ENCODE measurements around the gene AXIN1.
"Not testable (repeated sequence)": the region's sequence is repeated elsewhere in the genome, so short reads cannot be mapped to it uniquely, and the experiment has no call there.

AXIN1 gene

DNA sequence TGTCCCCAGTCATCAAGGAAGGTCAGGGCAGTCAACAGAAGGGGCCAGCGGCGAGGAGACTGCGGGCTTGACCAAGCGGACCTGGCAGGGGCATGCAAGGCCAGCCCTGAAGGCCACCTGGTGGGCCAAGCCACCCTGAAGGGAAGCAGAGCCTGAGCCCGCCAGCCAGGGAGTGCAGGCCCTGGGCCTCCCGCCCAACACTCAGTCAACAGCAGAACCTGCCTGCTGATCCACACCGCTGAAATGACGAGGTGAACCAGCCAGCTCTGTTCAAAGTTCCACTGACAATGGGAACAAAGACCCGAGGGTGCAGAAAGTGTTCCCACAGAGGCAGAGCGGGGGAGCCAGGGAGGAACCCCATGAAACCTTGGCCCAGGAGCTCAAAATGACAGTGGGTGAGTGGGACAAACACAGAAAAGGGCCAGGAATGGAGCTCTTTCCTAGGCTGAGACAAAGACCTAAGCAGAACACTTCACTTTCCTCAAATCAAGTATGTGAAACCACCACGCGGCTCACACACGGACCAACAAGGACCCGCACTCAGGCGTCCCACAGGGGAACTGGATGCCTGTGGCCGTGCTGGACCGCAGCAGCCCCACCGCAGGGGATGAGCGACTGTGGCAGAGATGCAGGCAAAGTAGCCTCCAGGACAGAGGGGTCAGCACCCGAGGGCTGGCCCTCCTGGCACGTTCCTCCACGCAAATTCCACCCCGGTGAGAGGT lies 12.0 kb downstream of the AXIN1 start:
- no peak overlapping the region for H3K4me3 ChIP-seq (replicated peaks in 1 of 2; ENCODE audit: low read depth in 2 of 2, low read length in 2 of 2)
- DNase-seq (ENCODE audit: low read depth in 2 of 2) = no peak
- TF ChIP-seq, protein P1, sequence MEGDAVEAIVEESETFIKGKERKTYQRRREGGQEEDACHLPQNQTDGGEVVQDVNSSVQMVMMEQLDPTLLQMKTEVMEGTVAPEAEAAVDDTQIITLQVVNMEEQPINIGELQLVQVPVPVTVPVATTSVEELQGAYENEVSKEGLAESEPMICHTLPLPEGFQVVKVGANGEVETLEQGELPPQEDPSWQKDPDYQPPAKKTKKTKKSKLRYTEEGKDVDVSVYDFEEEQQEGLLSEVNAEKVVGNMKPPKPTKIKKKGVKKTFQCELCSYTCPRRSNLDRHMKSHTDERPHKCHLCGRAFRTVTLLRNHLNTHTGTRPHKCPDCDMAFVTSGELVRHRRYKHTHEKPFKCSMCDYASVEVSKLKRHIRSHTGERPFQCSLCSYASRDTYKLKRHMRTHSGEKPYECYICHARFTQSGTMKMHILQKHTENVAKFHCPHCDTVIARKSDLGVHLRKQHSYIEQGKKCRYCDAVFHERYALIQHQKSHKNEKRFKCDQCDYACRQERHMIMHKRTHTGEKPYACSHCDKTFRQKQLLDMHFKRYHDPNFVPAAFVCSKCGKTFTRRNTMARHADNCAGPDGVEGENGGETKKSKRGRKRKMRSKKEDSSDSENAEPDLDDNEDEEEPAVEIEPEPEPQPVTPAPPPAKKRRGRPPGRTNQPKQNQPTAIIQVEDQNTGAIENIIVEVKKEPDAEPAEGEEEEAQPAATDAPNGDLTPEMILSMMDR (IDR thresholded peaks at IDR 0.05; ENCODE audit: low read depth, low read length) = no peak

DNA sequence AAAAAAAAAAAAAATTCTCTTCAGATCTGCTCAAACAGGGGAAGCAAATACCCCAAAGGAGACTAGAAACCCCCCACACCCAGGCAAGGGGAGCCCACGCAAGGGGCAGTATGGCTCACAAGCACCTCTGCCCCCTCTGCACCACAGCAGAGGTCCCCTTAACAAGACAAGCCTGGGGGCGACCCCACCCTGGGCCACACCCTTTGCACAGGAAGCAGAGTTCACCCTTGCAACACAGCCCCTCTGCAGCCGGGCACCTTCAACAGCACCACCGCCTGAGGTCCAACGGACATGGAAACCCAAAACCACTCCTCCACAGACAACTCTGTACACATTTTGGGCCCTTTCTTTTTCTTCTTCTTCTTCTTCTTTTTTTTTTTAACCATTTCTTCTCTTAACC lies 12.8 kb downstream of the AXIN1 start:
- DNase-seq (ENCODE audit: low read depth in 2 of 2) = no peak
- TF ChIP-seq, protein P1 (IDR thresholded peaks at IDR 0.05; ENCODE audit: low read depth, low read length) = no peak
- no peak overlapping the region for H3K4me3 ChIP-seq (replicated peaks in 1 of 2; ENCODE audit: low read depth in 2 of 2, low read length in 2 of 2)

DNA sequence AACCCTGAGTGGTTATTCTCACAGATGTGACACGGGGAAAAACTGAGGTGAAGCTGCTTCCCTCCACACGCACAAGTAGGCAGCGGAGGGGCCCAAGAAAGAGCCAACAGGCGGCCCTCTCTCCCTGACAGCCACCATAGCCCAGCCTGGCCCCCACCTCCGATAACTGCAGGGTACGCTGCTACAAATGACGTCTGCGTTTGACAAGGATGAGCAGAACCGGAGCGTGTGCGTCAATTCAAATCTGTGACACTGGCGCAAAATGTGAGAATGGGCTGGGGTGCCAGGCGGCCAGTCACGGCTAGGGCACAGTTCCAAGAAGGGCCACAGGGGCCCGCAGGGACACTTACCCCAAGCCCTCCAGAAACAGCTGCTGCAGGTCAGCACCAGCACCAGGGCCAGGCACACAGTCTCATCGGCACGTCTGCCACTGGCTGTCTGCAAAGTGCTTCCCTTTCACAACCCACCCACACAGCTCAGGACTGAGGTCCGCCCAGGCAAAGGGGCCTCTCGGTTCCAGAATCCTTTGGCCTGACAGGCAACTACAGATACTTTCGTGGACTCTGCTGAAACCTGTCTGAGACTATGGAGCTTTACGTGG lies 14.4 kb downstream of the AXIN1 start:
- no peak for DNase-seq (ENCODE audit: low read depth in 2 of 2)
- TF ChIP-seq, protein P1 (IDR thresholded peaks at IDR 0.05; ENCODE audit: low read depth, low read length) = no peak
- no peak overlapping the region for H3K4me3 ChIP-seq (replicated peaks in 1 of 2; ENCODE audit: low read depth in 2 of 2, low read length in 2 of 2)

DNA sequence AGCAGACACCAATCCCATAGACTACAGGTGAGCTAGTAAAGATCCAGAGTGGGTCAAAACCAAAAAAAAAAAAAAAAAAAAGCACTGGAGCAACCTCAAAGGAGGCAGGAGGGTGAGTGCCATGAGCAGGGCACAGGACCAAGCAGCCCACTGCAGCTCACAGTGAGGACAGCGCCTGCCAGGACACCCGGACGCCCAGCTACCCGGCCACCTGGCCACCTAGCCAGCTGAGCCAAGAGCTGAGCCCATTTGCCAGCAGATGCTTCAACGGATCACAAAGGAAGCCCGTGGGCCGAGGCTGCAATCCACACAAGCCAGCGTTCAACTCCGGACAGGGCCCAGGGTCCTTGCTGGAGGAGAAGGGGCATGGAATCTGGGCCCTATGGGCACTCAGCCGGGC lies 15.1 kb downstream of the AXIN1 start:
- no peak for DNase-seq (ENCODE audit: low read depth in 2 of 2)
- TF ChIP-seq, protein P1 (IDR thresholded peaks at IDR 0.05; ENCODE audit: low read depth, low read length) = no peak
- H3K4me3 ChIP-seq (replicated peaks in 1 of 2; ENCODE audit: low read depth in 2 of 2, low read length in 2 of 2) = no peak overlapping the region

DNA sequence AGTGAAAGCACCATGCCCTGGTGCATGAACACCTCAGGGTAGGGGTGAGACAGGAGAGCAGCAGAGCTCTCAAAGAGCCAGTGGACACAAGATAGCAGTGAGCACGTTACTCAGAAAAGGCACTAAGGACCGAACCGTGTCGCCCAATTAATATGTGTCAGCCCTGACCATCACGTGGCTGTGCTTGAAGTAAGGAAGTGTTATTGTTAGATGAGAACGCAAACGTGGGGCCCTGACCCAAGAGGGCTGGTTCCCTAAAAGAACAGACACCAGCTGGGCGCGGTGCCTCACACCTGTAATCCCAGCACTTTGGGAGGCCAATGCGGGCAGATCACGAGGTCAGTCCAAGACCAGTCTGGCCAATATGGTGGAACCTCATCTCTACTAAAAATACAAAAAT lies 16.3 kb downstream of the AXIN1 start:
- no peak for DNase-seq (ENCODE audit: low read depth in 2 of 2)
- TF ChIP-seq, protein P1 (IDR thresholded peaks at IDR 0.05; ENCODE audit: low read depth, low read length) = no peak
- no peak overlapping the region for H3K4me3 ChIP-seq (replicated peaks in 1 of 2; ENCODE audit: low read depth in 2 of 2, low read length in 2 of 2)

DNA sequence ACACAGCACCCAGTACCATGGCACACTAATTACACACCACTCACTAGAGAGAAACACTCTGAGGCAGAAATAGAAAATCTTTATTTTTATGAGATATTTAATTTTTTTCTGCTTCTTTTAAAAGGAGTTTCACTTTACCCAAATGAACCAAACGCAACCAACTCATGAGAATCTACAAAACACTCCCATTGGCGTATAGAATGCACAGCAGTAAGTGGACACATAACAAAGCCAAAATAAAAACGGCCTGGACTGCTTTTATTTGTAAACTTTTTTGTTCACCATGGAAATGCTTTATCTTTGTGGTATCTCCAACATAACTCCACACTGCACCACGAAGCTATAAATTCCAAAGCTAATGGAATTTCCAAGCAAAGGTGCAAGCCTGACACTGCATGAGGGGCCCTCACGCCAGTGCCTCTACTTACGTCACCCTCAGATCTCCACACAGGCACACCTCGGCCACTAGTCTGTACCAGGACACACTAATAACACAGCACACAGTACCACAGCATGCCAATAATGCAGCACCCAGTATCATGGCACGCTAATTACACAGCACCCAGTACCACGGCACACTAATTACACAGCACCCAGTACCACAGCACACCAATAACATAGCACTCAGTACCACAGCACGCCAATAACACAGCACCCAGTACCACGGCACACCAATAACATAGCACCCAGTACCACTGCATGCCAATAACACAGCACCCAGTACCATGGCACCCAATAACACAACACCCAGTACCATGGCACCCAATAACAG lies 17.5 kb downstream of the AXIN1 start:
- peak in 1 of 2 donors; percentile 32 for DNase-seq (ENCODE audit: low read depth in 2 of 2)
- not testable (repeated sequence) for H3K4me3 ChIP-seq (replicated peaks in 1 of 2; ENCODE audit: low read depth in 2 of 2, low read length in 2 of 2)

DNA sequence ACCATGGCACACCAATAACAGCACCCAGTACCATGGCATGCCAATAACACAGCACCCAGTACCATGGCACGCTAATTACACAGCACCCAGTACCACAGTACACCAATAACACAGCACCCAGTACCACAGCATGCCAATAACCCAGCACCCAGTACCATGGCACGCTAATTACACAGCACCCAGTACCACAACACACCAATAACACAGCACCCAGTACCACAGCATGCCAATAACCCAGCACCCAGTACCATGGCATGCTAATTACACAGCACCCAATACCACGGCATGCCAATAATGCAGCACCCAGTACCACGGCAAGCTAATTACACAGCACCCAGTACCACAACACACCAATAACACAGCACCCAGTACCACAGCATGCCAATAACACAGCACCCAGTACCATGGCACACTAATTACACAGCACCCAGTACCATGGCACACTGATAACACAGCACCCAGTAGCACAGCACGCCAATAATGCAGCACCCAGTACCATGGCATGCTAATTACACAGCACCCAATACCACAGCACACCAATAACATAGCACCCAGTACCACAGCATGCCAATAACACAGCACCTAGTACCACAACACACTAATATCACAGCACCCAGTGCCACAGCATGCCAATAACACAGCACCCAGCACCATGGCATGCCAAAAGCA lies 18.2 kb downstream of the AXIN1 start:
- H3K4me3 ChIP-seq (replicated peaks in 1 of 2; ENCODE audit: low read depth in 2 of 2, low read length in 2 of 2); DNase-seq (ENCODE audit: low read depth in 2 of 2): not testable (repeated sequence)
